K562 (cell line): ENCODE results near the gene SLC25A21. TPM values are rescaled to one million over a fixed set of nuclear protein-coding genes. Genes with fewer than 3 reads are reported as not detected.

ENCODE experiments used
- ATAC-seq: fragments of 200-7000 bp; cut with Tn5 transposase; 3 replicates; pipeline ENCODE4 v1.9.1; 2020; ENCODE audit warnings: moderate library complexity
- BruUV-seq: library from RNA; stranded (reverse); fragments of 400-500 nt; replicated peaks from 2 replicates; lab custom pipeline; 2021; lab: Mats Ljungman, UMichigan
- CTCF ChIA-PET: fragments of 300-600 bp; formaldehyde crosslinking; extraction: SDS; loops from one replicate; lab custom pipeline; 2021; ENCODE audit warnings: low intra/inter-chr PET ratio; lab: Yijun Ruan, JAX
- POLR2A ChIA-PET: fragments of 300-600, 350-650 bp; sonication (Branson Sonifier 250); formaldehyde crosslinking; extraction: SDS; loops from one replicate; lab custom pipeline; 2021; ENCODE audit warnings: antibody characterized with exemption, inconsistent platforms; lab: Yijun Ruan, JAX
- DNase-seq, 4 experiments: peaks; one replicate each; pipeline versions ENCODE4 v3.0.0 to v3.0.0-alpha.2; 2011 to 2018; ENCODE audit warnings: low spot score in 3 of 4, mixed read lengths in 3 of 4; ENCODE audit errors: extremely low read depth in 1 of 4
- FAIRE-seq: peaks from 2 replicates; lab custom pipeline; 2011; peaks lifted over from hg19 to GRCh38; lab: Jason Lieb, UNC
- H2AFZ ChIP-seq: 2 replicates; pipeline ENCODE4 v1.6.0; 2011; ENCODE audit warnings: low read depth, low read length, control low read depth, inconsistent platforms
- H3K27ac ChIP-seq: fragments of 200-600 bp; 3 replicates; pipeline ENCODE4 v1.8.0; 2011; ENCODE audit warnings: low read depth, mild to moderate bottlenecking, control low read depth, inconsistent platforms, low read length, moderate library complexity, mixed read lengths; ENCODE audit errors: extremely low read depth
- H3K27me3 ChIP-seq, 2 experiments: fragments of 300-600 bp in 1 of 2; 2 replicates in 1 of 2; 3 replicates in 1 of 2; pipeline versions ENCODE4 v1.6.0 to v1.8.0; 2011; ENCODE audit warnings: inconsistent platforms in 2 of 2, low read length in 2 of 2, mild to moderate bottlenecking in 1 of 2, mixed read lengths in 1 of 2, moderate library complexity in 1 of 2; ENCODE audit not compliant: control insufficient read depth in 2 of 2, insufficient read depth in 2 of 2
- H3K36me3 ChIP-seq: fragments of 300-600 bp; 3 replicates; pipeline ENCODE4 v1.8.0; 2011; ENCODE audit warnings: mild to moderate bottlenecking, low read length, inconsistent platforms; ENCODE audit not compliant: control insufficient read depth, insufficient read depth
- H3K4me1 ChIP-seq, 2 experiments: fragments of 200-600 bp in 1 of 2; replicated peaks in 1 of 2; 2 replicates in 1 of 2; 3 replicates in 1 of 2; pipeline versions ENCODE4 v1.5.1 to v1.8.0; 2011; ENCODE audit warnings: inconsistent platforms in 2 of 2, low read length in 2 of 2, mild to moderate bottlenecking in 1 of 2, mixed read lengths in 1 of 2, moderate library complexity in 1 of 2; ENCODE audit not compliant: control insufficient read depth in 2 of 2, insufficient read depth in 2 of 2
- H3K4me2 ChIP-seq: 2 replicates; pipeline ENCODE4 v1.6.1; 2011; ENCODE audit warnings: low read length, control low read depth, inconsistent platforms, mixed read lengths; ENCODE audit not compliant: insufficient read depth
- H3K4me3 ChIP-seq: fragments of 200-600 bp; sonication (generic), shearing (Covaris generic); 2 replicates; pipeline ENCODE4 v1.5.1; 2016; ENCODE audit warnings: control low read depth, inconsistent platforms
- H3K79me2 ChIP-seq: fragments of 200-600 bp; 3 replicates; pipeline ENCODE4 v1.8.0; 2011; ENCODE audit warnings: low read length, inconsistent platforms; ENCODE audit not compliant: control insufficient read depth, insufficient read depth
- H3K9ac ChIP-seq, 2 experiments: 2 replicates each; pipeline versions ENCODE4 v1.6.0 to v1.6.1; 2011; ENCODE audit warnings: low read depth in 2 of 2, low read length in 2 of 2, control low read depth in 1 of 2, inconsistent platforms in 1 of 2, mild to moderate bottlenecking in 1 of 2, mixed read lengths in 1 of 2; ENCODE audit not compliant: insufficient read depth in 1 of 2
- H3K9me1 ChIP-seq: one replicate; pipeline ENCODE4 v1.6.0; 2011; ENCODE audit warnings: inconsistent platforms, mild to moderate bottlenecking, low read length, moderate library complexity; ENCODE audit not compliant: control insufficient read depth, insufficient read depth
- H3K9me3 ChIP-seq: replicated peaks from 2 replicates; pipeline ENCODE4 v1.5.1; 2011; ENCODE audit warnings: low read depth, low read length, inconsistent platforms; ENCODE audit not compliant: control insufficient read depth, insufficient read depth
- H4K20me1 ChIP-seq: replicated peaks from 2 replicates; pipeline ENCODE4 v1.6.1; 2011; ENCODE audit warnings: low read length, inconsistent platforms, mixed read lengths; ENCODE audit not compliant: control insufficient read depth, insufficient read depth
- MEF2A ChIP-seq: IDR thresholded peaks from 2 replicates; pipeline ENCODE4 v1.6.1; 2011; ENCODE audit warnings: low read depth, mild to moderate bottlenecking, low read length, moderate library complexity; ENCODE audit not compliant: control insufficient read depth
- PBX2 ChIP-seq, 2 experiments: IDR thresholded peaks in 1 of 2; conservative IDR thresholded peaks in 1 of 2; 2 replicates each; pipeline ENCODE4 v1.6.1; 2016; ENCODE audit warnings: low read depth in 2 of 2, mild to moderate bottlenecking in 1 of 2, missing compliant biosample characterization in 1 of 2, missing genetic modification characterization in 1 of 2, moderate library complexity in 1 of 2
- PHF8 ChIP-seq: fragments of 200-600 bp; sonication (generic); IDR thresholded peaks from 2 replicates; pipeline ENCODE4 v1.6.1; 2012; ENCODE audit warnings: mixed run types, mild to moderate bottlenecking, inconsistent platforms, low read length, moderate library complexity, borderline replicate concordance
- RB1 ChIP-seq: fragments of 450-650 bp; IDR thresholded peaks from 2 replicates; pipeline ENCODE4 v1.6.1; 2017; ENCODE audit warnings: low read depth, mild to moderate bottlenecking
- SMAD3 ChIP-seq: fragments of 450-650 bp; formaldehyde crosslinking; conservative IDR thresholded peaks from 2 replicates; pipeline ENCODE4 v1.4.0; 2020; ENCODE audit warnings: mild to moderate bottlenecking
- ZEB2 ChIP-seq: fragments of 450-650 bp; IDR thresholded peaks from 2 replicates; pipeline ENCODE4 v1.6.1; 2016
- ZFP36 ChIP-seq: fragments of 150-350 bp; IDR thresholded peaks from 2 replicates; pipeline ENCODE4 v1.6.1; 2018; ENCODE audit warnings: low read length, low read depth; ENCODE audit not compliant: partially characterized antibody
- ZNF133 ChIP-seq: fragments of 250-450 bp; sonication (Bioruptor Pico); IDR thresholded peaks from 2 replicates; pipeline ENCODE4 v1.4.0; 2020; ENCODE audit warnings: mild to moderate bottlenecking
- ZNF134 ChIP-seq: fragments of 250-450 bp; sonication (Bioruptor Pico); conservative IDR thresholded peaks from 2 replicates; pipeline ENCODE4 v1.4.0; 2020
- ZNF253 ChIP-seq: fragments of 250-450 bp; sonication (Bioruptor Pico); conservative IDR thresholded peaks from 2 replicates; pipeline ENCODE4 v1.6.1; 2021; ENCODE audit warnings: mild to moderate bottlenecking
- ZNF3 ChIP-seq: fragments of 250-450 bp; sonication (Bioruptor Pico); IDR thresholded peaks from 2 replicates; pipeline ENCODE4 v1.5.0; 2021; ENCODE audit warnings: mild to moderate bottlenecking, moderate library complexity
- ZNF318 ChIP-seq, 2 experiments: fragments of 450-650 bp; IDR thresholded peaks; 2 replicates each; pipeline ENCODE4 v1.6.1; 2016; ENCODE audit warnings: mild to moderate bottlenecking in 2 of 2, borderline replicate concordance in 1 of 2, low read depth in 1 of 2, moderate library complexity in 1 of 2
- WGBS: fragments of 100-300 bp; shearing (Covaris generic); methylation state at CpG from one replicate; pipeline ENCODE4 v1.1.6; 2016; ENCODE audit warnings: low coverage, mixed read lengths; ENCODE audit not compliant: insufficient coverage; ENCODE audit errors: missing lambda C conversion rate; 5-methylcytosine and 5-hydroxymethylcytosine counted together
- in situ Hi-C: fragments of 300-500 bp; cut with MboI; formaldehyde crosslinking; loops from 4 replicates; pipeline ENCODE4 v1.15.0; 2018; ENCODE audit warnings: inconsistent platforms, mixed read lengths
- intact Hi-C: fragments of 100-400 bp; cut with micrococcal nuclease; formaldehyde crosslinking; loops from 2 replicates; pipeline ENCODE4 v1.14.2; 2022
- polyA plus RNA-seq, 8 experiments: library from polyadenylated mRNA; depleted of rRNA in 4 of 8; stranded (reverse) in 5 of 8; unstranded in 3 of 8; fragments of >200 nt; fragmentation: Nextera tagmentation in 2 of 8; fragmentation: Illumina TruSeq in 1 of 8; extraction: Ambion mirVana in 2 of 8; extraction: Trizol in 1 of 8; gene quantifications; 2 replicates each; pipeline versions ENCODE4 v1.2.1 to v1.2.3, GENCODE V29; 2011 to 2014; ENCODE audit warnings: inconsistent platforms in 1 of 8, missing spikeins in 1 of 8
- total RNA-seq, 7 experiments: library from RNA; depleted of rRNA in 6 of 7; stranded (reverse); fragments of >200 nt in 6 of 7; fragmentation: Illumina TruSeq in 2 of 7; extraction: Trizol in 2 of 7; gene quantifications; 2 replicates each; pipeline versions ENCODE4 v1.2.1 to v1.2.3, GENCODE V29; 2011 to 2021; ENCODE audit warnings: low replicate concordance in 1 of 7

The SLC25A21 gene
- total and polyA plus RNA-seq, 9 of the 15 experiments (the other 6 are each of a cell fraction or from before 2014, with no cell fraction given): 15.2 to 46.7 (median 28.7) TPM

- no peak overlapping the region for H3K27ac ChIP-seq
- no peaks in the 10 kb centered on the region for H4K20me1 ChIP-seq
- H3K9ac ChIP-seq: no peak overlapping the region
- no peaks in the 10 kb centered on the region for H3K4me1 ChIP-seq
- POLR2A ChIA-PET: no interaction called here
- CTCF ChIA-PET: no interaction called here
- no peak for ATAC-seq
- intact Hi-C loops: no loop called here
- H3K27me3 ChIP-seq: no peaks in the 10 kb centered on the region
- in situ Hi-C loops: no loop called here
- no peaks in the 10 kb centered on the region for H3K36me3 ChIP-seq
- no peaks in the 10 kb centered on the region for H3K9me1 ChIP-seq
- WGBS: 53% methylated on average over 1 of the region's 1 CpG
- no peaks in the 10 kb centered on the region for H3K9me3 ChIP-seq
- no peak overlapping the region for H3K4me2 ChIP-seq
- no peaks in the 10 kb centered on the region for H3K79me2 ChIP-seq
- no TSS peak for BruUV-seq
- no peak for FAIRE-seq
- no peak overlapping the region for H3K4me3 ChIP-seq
- no peak for DNase-seq
- no peak overlapping the region for H2AFZ ChIP-seq
- TF ChIP-seq ZFP36 (no peak), ZNF253 (CRISPR knock-in tag) (no peak), ZNF318 (IDR thresholded peaks at IDR 0.05; ENCODE audit: borderline replicate concordance in 1 of 2, low read depth in 1 of 2) (no peak), PBX2 (CRISPR knock-in tag; IDR thresholded peaks at IDR 0.05; ENCODE audit: low read depth) (no peak), PBX2 (tag; conservative IDR thresholded peaks at IDR 0.05; ENCODE audit: low read depth) (no peak), PHF8 (no peak), ZNF133 (no peak), RB1 (no peak), ZNF3 (CRISPR knock-in tag) (no peak), ZNF134 (CRISPR knock-in tag) (no peak), SMAD3 (CRISPR knock-in tag) (no peak), MEF2A (no peak), ZEB2 (no peak)
These were observed 386.9 kb downstream of the SLC25A21 start for GRCh38 chr14:36785511-36785910.
